DOHH2 (cell line): Measurements from ENCODE around the gene COMMD10.

ENCODE experiments used
- CTCF ChIP-seq: fragments of 200-600 bp; sonication (generic); IDR thresholded peaks from one replicate; pipeline ENCODE4 v1.5.1; 2014; ENCODE audit warnings: antibody characterized with exemption, mild to moderate bottlenecking, low read depth, low read length; ENCODE audit not compliant: poor library complexity, severe bottlenecking
- EZH2phosphoT487 ChIP-seq: fragments of 200-600 bp; sonication (generic); IDR thresholded peaks from 2 replicates; pipeline ENCODE4 v1.6.1; 2017; ENCODE audit warnings: borderline replicate concordance, mild to moderate bottlenecking, antibody characterized with exemption, low read length, moderate library complexity, mixed read lengths

DNA sequence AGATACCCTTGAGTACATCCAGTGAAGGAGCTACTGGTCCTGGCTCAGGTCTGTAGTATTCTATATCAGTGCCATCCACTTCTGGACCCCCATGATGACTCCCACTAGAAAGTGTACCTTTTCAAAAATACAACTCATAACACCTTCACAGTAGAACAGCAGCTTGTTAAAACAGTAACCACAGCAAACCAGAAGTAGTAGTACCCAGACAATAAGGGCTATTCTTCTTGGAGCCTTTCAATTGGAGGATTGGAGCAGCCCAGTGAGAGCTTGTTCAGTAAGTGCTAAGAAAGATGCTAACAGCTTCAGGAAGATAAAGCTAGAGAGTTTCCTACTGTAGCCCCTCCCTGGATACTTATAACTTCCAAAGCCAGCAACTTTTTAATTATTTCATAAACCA, 42.5 kb upstream of the COMMD10 start:
- no peak for TF ChIP-seq CTCF
- TF ChIP-seq EZH2phosphoT487: no peak
